ENCODE measurements around the gene ENTREP1.

GRCh38 chr9:69295872-69296552 lies 29.0 kb upstream of the ENTREP1 start:
- TF ChIP-seq MYC (IDR thresholded peaks at IDR 0.05; ENCODE audit: low read depth, low read length) = no peak
- TF ChIP-seq CTCF (IDR thresholded peaks at IDR 0.05; ENCODE audit: low read depth, low read length) = no peak
